ENCODE measurements around the gene ARHGAP45.

The ARHGAP45 gene

DNA sequence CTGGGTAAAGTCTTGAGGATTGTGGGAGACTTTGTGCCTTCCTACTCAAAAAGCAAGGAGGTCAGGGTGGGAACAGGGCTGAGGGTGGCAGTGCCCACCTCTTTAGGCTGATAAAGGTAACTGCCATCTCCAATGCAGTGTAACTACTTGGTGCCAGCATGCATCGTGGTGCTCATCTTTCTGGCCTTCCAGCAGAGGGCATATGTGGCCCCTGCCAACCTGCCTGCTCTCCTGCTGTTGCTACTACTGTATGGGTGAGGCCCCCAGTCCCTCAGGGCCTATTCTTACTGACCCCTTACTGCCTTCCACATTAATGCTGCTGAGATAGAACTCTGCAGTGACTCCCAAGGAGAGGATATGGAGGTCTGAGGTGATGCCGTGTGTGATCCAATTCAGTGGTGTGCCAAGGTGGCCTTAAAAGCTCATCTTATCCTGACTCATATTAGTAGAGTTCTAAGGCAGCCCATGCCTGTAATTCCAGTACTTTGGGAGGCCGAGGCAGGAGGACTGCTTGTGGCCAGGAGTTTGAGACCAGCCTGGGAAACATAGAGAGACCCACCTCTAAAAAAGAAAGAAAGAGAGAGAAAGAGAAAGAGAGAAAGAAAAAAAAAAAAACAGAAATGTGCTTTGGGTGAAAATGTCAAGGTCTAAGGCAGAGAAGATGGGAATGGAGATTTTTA, 9.7 kb upstream of the ARHGAP45 start:
- DNase-seq, result peak; percentile 10

DNA sequence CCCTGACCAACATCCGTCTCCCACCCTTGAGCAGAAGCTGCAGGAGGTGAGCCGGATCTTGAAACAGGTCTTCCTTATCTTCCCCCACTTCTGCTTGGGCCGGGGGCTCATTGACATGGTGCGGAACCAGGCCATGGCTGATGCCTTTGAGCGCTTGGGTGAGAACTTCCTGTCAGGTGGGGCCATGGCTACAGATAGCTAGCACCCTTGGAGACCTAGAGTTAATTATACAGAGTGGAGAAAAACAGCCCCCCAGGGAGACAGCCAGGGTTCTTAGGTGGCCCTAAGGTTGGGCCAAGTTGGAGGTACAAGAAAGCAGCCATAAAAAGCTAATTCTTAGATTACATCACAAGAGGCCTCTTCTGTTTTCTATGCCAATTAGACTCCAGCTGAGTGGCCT, 8.9 kb upstream of the ARHGAP45 start:
- DNase-seq, result no peak

GRCh38 chr19:1060689-1061088, 6.3 kb upstream of the ARHGAP45 start:
- no peak for DNase-seq

GRCh38 chr19:1061987-1062386, 5.0 kb upstream of the ARHGAP45 start:
- DNase-seq, result no peak

GRCh38 chr19:1062387-1063029, 4.5 kb upstream of the ARHGAP45 start:
- no peak for DNase-seq

DNA sequence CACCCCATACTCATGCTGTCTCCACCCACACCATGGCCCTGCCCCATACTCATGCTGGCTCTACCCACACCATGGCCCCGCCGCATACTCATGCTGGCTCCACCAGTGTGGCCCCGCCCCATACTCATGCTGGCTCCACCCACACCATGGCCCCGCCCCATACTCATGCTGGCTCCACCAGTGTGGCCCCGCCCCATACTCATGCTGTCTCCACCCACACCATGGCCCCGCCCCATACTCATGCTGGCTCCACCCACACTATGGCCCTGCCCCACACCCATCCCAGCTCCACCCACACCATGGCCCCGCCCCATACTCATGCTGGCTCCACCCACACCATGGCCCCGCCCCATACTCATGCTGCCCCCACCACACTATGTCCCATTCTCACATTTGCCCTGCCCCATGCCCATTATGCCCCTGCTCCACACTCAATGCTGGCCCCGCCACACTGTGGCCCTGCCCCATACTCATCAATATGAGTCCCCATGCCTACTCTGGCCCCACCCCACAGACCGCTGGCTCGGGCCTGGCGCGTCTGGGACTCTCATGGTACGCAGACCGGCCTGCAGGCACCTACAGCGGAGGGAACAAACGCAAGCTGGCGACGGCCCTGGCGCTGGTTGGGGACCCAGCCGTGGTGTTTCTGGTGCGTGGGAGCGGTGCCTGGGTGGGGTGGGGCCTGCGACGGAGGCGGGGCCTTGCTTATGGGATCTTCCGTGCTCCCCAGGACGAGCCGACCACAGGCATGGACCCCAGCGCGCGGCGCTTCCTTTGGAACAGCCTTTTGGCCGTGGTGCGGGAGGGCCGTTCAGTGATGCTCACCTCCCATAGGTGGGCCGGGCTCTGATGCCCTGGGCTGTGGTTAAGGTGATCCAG, 3.7 kb upstream of the ARHGAP45 start:
- DNase-seq, result no peak

DNA sequence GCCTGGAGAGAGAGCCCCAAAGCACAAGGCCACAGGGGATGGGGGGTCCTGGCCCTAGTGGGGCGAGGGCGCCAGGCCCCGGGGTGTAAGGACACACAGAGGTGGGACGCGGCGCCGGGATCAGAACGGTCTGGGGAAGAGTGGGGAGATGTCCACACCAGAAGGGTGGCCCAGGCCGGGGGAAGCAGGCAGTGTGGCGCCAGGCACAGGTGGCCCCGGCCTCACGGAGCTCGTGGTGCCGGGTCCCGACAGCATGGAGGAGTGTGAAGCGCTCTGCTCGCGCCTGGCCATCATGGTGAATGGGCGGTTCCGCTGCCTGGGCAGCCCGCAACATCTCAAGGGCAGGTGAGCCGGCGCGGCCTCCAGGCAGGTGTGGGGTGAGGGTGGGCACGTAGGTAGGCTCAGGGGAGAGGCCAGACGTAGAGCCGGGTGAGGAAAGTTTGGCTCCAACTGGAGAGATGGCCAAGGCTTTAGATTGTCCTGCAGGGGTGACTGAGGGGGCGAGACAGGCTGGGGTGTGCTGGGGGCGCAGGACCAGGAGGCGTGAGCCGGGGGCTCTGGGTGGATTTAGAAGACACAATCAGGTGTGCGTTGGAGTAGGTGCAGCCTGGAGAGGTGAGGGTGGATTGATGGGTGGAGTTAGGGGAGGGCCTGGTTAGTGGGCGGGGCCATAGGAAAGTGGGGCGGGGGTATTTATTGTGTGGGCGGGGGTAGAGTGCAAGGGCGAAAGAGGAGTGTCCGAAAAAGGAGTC, 2.9 kb upstream of the ARHGAP45 start:
- no peak for DNase-seq

- peak; percentile 9 for DNase-seq
Observed at GRCh38 chr19:1064661-1065605, 2.0 kb upstream of the ARHGAP45 start.

GRCh38 chr19:1065606-1066109, 1.3 kb upstream of the ARHGAP45 start:
- no peak for DNase-seq

DNA sequence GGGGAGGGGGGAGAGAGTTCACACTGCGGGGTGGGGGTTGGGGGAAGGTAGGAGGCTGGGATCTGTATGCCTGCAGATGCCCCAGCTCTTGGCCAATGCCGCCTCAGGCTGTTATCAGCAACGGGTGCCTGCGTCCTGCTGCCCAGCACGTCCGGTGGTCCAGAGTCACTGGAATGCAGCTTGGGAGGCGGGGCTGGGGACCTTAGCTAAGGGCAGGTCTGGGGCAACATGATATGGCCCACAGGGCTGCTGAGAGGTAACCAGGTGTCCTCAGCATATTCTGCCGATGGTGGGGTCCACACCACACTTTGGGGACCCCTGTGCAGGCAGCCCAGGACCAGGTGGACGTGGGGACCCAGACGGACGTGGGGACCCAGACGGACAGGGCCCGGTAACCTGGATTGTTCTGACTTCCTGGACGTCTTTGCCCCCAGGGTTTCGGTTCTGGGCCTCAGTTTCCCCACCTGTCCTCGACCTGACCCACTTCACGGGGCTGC, 668 bp upstream of the ARHGAP45 start:
- no peak for DNase-seq

DNA sequence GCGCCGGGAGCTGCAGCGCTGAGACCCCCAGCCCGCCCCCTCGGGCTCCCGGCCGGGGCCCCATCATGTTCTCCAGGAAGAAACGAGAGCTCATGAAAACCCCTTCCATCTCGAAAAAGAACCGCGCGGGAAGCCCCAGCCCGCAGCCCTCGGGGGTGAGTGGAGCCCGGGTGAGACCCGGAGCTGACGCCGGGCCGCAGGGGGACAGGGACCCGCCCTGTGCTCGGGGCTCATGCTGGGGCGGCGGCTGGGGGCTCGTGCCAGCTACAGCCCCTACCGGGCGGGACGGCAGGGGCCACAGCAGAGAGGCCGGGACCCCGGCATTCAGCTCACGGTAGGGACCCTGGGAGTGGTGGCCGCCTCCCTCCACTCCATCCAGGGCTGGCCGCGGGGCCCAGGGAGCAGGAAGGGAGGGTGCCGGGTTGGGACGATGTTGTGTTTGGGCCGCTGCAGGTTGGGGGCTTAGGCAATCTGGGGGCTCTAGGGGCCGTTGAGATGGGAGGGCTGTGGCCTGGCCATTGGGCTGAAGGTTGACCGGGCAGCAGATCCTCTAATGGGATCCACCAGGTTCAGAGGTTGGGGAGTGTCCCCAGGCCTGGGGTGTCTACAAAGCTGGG, 482 bp downstream of the ARHGAP45 start:
- DNase-seq, result no peak

DNA sequence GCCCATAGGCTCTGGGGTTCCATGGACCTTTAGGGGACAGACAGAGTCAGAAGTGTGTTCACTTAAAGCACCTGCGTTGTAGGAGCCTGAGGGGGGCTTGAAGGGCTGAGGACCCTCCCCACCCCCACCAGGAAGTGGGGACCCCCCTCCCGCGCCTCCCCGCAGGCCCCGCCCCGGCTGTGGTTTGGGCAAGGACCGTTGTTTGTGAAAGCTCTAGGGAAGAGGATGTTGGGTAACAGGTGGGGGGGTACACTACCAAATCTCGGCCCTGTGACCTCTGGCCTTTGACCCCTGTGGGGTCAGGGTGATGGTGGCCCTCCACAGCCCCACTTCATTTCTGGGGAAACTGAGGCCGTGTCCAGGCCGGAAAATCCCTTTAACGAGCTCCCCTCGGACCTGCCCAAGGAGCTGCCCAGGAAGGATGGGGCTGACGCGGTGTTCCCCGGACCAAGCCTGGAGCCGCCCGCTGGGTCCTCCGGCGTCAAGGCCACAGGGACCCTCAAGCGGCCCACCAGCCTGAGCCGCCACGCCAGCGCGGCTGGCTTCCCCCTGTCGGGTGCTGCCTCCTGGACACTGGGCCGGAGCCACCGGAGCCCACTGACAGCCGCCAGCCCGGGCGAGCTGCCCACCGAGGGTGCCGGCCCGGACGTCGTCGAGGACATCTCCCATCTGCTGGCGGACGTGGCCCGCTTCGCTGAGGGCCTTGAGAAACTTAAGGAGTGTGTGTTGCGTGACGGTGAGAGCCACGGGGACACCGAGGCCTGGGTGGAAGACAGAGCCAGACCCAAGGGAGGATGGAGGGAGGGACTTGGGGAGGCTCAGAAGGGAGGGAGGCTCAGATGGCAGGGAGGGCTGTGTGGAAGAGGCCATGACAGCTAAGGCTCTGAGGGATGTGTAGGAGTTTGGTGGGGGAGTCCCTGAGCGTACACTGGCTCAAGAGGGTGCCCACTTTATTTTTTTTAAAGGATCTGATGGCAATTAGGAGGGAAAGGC, 1.3 kb downstream of the ARHGAP45 start:
- no peak for DNase-seq

DNA sequence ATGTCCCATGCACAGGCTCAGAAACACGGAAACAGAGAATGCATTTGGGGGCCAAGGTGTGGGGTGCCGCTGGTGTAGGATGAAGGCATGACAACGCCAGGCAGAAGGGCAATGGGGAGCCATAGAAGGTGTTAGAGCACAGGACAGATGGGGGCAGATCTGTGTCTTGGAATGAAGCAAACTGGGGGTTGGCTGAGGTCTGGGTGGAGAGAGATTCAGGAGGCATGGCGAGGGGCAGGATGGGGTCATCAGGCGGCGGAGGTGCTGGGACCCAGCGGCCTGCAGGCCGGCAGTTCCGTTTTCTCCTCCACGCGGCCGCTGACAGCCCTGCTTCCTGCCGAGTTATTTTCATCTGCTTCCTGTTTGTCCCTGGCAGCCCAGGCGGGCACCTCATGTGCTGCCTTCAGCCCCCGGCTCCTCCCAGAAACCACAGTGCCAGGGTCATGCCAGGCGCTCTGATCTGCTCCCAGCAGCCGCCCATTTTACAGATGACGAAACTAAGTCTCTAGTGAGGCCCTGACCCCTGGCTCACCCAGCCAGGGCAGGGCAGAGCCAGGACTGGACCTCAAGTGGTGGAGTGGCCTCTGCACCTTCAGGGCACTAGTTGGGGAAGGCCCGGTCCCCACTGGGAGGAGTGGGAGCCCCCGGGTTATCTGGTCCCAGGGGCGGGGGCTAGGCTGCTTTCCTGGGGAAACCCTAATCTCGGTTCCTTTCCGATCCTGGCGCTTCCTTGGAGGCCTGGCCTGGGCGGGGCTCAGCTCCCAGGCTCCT, 2.2 kb downstream of the ARHGAP45 start:
- DNase-seq, result peak; percentile 5

DNA sequence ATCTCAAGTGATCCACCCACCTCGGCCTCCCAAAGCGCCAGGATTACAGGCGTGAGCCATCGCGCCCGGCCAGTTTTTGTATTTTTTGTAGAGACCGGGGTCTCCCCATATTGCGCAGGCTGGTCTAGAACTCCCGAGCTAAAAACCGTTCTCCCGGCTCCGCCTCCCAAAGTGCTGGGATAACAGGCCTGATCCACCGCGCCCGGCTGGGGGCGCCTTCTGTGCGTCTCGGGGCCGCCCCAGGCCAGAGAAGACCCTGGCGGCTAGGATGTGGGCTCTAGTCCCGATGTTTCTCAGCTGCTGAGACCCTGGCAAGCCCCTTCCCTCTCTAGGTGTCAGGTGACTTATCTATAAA, 3.6 kb downstream of the ARHGAP45 start:
- DNase-seq, result peak; percentile 7

- DNase-seq, result no peak
Observed at GRCh38 chr19:1070931-1071791, 4.2 kb downstream of the ARHGAP45 start.

DNA sequence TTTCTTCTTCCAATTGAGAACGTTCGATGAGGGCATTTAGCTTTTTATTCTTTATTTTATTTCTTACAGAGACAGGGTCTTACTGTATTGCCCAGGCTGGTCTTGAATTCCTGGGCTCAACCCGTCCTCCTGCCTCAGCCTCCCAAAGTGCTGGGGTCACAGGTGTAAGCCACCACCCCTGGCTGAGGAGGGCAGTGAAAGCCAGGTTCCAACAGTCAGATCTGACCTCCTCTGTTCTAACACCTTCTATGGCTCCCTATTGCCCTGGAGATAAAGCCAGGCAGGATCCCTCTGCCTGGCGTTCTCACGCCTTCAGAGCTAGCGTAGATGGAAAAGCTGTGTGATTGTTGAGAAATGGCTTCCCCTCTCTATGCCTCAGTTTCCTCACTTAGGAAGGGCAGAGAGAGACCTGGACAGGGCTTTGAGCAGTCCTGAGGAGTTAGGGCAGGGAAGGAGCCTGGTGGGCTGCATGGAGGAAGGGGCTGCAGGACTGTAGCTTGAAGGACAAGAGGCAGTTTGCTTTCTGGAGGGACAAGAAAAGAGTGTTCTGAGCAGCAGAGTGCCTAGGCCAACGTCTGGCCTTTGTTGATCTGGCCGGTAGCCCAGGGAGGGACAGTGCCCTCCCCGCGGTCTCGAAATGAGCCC, 5.5 kb downstream of the ARHGAP45 start:
- no peak for DNase-seq
